Muscle of arm (tissue), 14 donors: ENCODE data around the gene FRMPD2. TPM values are rescaled to one million over a fixed set of nuclear protein-coding genes. Genes with fewer than 3 reads are reported as not detected.

ENCODE experiments used
- DNase-seq: peaks from one replicate; pipeline ENCODE4 v3.0.0-alpha.2; 2013
- long read RNA-seq, 11 donors: transcript quantifications; one replicate each; lab custom pipeline, GENCODE V29; 2026
- polyA plus RNA-seq, 12 donors: library from polyadenylated mRNA; unstranded; fragments of 120-200 nt; gene quantifications; one replicate each; pipeline ENCODE4 v1.2.1, GENCODE V29; 2013; ENCODE audit not compliant: insufficient read length in 12 of 12

FRMPD2 gene
- polyA plus RNA-seq = 1 to 10 TPM in 1 of 12 donors, under 1 TPM in 5, not detected in 6; 0.07 to 2.8 (median 0.18) TPM
- long read RNA-seq, donor 1 = 0 reads
- long read RNA-seq, donor 2 = 0 reads
- long read RNA-seq, donor 3 = 0 reads
- long read RNA-seq, donor 4 = 0 reads
- long read RNA-seq, donor 5 = 0 reads
- long read RNA-seq, donor 6 = 0 reads
- long read RNA-seq, donor 7 = 0 reads
- long read RNA-seq, donor 8 = 0 reads
- long read RNA-seq, donor 9 = 0 reads
- long read RNA-seq, donor 10 = 0 reads
- long read RNA-seq, donor 11 = 0 reads

- DNase-seq = no peak
Measured at GRCh38 chr10:48274636-48275035, at the start of gene FRMPD2. Gene FRMPD2 (minus strand): TSS chr10:48274696. CDS start chr10:48274567, 129 bp downstream.

GRCh38 chr10:48322017-48322416, 47.5 kb upstream of the FRMPD2 start:
- DNase-seq = no peak

- DNase-seq = no peak
Measured at GRCh38 chr10:48317321-48317990, 43.0 kb upstream of the FRMPD2 start.

- DNase-seq = no peak
Measured at GRCh38 chr10:48316236-48316635, 41.7 kb upstream of the FRMPD2 start.

- no peak for DNase-seq
Measured at GRCh38 chr10:48314107-48314506, 39.6 kb upstream of the FRMPD2 start.

- no peak for DNase-seq
Measured at GRCh38 chr10:48309711-48310226, 35.3 kb upstream of the FRMPD2 start.

GRCh38 chr10:48307711-48308018, 33.2 kb upstream of the FRMPD2 start:
- DNase-seq = no peak

GRCh38 chr10:48306870-48307710, 32.6 kb upstream of the FRMPD2 start:
- DNase-seq = peak; percentile 49

GRCh38 chr10:48306265-48306869, 31.9 kb upstream of the FRMPD2 start, which contains the start of gene MAPK8:
Gene MAPK8 (plus strand): TSS chr10:48306677. CDS start chr10:48401661, 94,984 bp downstream.
- peak; percentile 78 for DNase-seq

- DNase-seq = no peak
Measured at GRCh38 chr10:48305905-48306264, 31.4 kb upstream of the FRMPD2 start.

- no peak for DNase-seq
Measured at GRCh38 chr10:48302515-48303476, 28.3 kb upstream of the FRMPD2 start.

GRCh38 chr10:48300556-48300955, 26.1 kb upstream of the FRMPD2 start:
- no peak for DNase-seq

GRCh38 chr10:48299692-48300091, 25.2 kb upstream of the FRMPD2 start:
- no peak for DNase-seq

GRCh38 chr10:48299066-48299465, 24.6 kb upstream of the FRMPD2 start:
- no peak for DNase-seq

GRCh38 chr10:48296576-48297098, 22.1 kb upstream of the FRMPD2 start:
- DNase-seq = no peak

- DNase-seq = no peak
Measured at GRCh38 chr10:48294431-48294830, 19.9 kb upstream of the FRMPD2 start.

GRCh38 chr10:48292616-48293015, 18.1 kb upstream of the FRMPD2 start:
- DNase-seq = no peak

GRCh38 chr10:48291190-48291589, 16.7 kb upstream of the FRMPD2 start:
- DNase-seq = no peak

GRCh38 chr10:48290286-48290685, 15.8 kb upstream of the FRMPD2 start:
- DNase-seq = no peak

- DNase-seq = peak; percentile 46
Measured at GRCh38 chr10:48289501-48290238, 15.2 kb upstream of the FRMPD2 start.
